GM18909 (cell line): ENCODE results near the gene IRF2.
"Not testable (repeated sequence)": the region's sequence is repeated elsewhere in the genome, so short reads cannot be mapped to it uniquely, and the experiment has no call there.

ENCODE experiments used
- ATAC-seq: cut with Tn5 transposase; IDR thresholded peaks from one replicate; pipeline ENCODE4 v1.9.1; 2021; ENCODE audit warnings: mild to moderate bottlenecking; ENCODE audit not compliant: unreplicated experiment, poor library complexity

IRF2 gene

DNA sequence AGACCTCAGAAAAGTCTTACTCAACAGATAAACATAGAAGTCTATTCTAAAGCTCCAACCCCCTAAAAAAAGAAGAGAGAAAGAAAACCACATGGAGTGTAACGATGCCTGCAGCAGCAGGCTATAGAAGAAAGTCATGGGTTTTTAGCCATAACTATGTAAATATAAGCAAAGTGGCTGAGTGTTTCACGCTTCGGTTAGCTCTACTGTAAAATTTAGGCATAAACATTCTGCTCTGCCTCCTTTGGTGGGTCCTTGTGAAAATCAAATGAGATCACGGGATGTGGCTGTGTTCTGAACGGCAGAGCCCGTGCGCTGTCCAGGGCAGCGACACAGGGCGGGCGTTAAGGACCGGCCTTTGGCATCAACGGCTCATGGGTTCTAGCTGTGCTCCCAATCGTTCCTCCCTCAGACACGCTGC is 78.4 kb downstream of the IRF2 start:
- peak; percentile 92 for ATAC-seq

DNA sequence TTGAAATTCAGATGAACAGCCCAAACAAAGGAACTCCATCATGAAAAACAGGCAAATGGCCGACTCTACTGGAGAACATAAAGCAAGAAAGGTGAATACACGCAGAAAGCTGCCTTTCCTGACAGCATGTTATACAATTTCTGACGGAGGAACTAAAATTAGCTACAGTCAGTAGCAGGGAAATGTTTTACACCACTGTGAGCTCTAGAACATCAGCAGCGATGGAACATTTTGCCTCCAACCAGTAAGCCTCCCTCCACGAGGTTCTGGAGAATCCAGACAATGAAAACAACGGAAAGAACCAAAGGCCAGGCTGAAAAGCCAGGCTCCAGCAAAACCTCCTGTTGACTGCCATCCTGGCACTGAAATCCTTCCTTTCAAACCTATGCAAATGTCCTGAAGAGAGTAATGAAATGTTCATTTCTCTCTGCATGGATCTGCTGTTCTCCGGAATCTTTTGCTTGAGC is 78.9 kb downstream of the IRF2 start:
- ATAC-seq, result peak; percentile 6

DNA sequence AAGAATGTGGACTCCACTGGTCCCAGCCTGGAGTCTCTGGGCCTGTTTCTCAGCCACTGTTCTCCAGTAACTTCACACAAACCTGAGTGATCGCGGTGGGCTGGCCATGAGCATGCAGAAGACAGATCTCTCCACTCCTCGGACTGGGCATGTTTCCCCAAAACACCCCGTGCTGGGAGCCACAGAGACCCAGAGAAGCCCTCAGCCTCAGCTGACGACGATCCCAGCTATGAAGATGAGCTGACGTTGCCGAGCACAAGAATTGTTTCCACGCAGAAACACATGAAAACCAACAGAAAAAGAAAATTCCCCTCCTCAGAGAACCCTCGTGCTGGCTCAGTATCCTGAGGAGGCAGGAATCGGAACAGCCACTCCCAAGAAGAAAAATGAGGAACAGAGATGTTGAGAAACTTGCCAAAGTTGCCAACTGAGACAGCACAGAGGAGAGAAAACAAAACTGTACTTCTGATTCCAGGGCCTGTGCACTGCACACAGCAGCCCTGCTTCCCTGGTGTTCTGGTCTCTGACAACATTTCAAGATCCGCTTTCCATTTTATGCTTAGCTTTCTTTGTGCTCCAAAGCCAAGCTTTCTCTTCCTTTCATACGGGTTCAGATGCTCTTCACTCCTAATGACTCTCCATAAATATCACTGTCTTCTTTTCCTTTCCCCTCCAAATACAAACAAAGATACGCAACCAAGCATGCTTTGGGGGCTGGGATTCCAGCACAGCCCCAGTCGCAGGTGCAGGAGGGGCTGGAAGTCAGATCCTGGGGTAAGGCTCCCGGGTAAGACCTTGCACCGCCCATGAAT is 81.4 kb downstream of the IRF2 start:
- ATAC-seq, result no peak

DNA sequence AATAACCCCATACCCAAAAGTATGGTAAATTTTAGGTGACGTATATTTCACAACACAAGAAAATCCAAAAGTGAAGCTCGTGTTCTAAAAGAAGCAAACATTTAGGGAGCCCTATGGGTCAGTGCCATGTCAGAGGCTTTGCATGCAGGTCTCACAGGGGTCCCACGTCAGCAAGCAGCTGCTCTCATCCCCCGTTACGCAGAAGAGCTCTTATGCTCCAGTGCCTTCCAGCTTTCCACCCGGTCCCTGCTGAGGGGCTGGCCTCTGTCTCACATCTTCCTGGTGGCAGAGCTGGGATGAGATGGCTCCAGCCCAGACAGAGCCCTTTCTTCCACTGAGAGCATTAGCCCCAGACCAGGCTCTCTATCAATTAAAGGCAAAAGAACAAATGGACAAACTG is 82.0 kb downstream of the IRF2 start:
- ATAC-seq, result no peak

DNA sequence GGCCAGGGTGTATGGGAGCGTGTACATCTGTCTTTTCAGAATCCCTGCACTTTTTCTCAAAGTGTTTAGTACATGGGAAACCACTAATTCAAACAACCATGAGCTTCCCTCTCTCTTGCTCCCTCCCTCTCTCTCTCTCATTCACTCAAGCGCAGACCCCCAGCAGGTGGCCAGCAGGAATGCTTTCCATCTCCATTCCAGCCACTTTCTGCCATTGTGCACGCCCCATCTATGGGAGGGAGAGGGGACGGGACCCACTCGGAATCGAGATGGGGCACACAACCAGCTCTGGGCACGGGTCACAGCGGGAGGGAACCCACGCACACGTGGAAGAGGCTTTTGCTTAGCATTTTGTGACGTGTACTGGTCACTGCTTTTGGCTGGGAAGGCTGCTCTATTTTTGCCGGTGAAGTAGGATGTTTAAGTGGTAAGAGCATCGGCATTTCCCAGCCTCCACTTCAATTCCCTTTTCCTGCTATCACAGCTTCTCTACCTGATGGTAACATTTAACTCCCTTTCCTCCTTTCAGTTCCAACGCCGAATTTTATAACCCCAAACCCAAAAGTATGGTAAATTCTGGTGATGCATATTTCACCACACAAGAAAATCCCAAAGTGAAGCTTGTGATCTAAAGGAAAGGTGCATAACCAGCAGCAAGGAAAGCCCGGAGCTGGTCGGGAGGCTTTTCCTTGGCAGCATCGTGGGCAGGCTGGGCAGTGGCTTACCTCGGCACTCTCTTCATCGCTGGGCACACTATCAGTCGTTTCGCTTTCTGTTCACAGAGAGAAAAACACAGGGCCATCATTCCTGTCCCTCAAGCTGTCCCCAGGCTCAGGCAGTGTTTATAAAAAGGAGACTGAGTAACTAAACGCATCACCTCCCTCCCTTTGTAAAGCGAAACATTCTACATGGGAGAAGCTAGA is 84.1 kb downstream of the IRF2 start:
- ATAC-seq, result no peak

DNA sequence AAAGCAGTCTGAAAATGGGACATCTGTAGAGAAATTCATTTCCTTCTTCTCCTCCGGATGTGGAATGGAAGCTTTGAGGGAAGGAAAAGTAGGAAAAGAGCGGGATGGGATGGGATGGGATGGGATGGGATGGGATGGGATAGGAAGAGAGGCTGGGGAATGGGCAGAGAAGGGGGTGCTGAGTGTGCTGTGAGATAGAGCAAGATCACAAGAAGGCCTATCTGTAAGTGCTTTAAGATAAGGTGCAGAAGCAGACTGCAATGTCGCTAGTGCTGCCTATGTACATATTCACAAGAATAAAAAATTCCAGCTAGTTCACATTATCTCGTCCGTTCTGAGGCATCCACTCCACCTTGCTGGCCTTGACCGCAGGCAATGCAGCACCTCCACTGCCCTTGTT is 86.2 kb downstream of the IRF2 start:
- no peak for ATAC-seq

DNA sequence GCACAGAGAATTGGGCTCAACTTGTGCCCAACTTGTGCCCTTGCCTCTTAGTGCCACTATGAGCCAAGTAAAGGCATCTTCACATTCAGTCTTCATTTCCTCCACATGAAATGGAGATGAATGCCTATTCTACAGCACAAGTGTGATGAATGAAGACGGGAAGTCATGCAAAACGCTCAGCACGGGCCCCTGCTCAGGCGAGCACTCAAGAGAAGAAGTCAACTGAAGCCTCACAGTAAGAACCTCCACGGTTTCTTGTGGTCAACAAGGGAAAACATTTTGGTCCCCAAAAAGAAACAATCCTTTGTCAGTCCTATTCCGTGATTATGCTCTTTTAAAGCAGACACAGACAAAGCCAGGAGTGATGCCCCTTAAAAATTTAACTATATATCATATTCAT is 87.0 kb downstream of the IRF2 start:
- ATAC-seq, result no peak

DNA sequence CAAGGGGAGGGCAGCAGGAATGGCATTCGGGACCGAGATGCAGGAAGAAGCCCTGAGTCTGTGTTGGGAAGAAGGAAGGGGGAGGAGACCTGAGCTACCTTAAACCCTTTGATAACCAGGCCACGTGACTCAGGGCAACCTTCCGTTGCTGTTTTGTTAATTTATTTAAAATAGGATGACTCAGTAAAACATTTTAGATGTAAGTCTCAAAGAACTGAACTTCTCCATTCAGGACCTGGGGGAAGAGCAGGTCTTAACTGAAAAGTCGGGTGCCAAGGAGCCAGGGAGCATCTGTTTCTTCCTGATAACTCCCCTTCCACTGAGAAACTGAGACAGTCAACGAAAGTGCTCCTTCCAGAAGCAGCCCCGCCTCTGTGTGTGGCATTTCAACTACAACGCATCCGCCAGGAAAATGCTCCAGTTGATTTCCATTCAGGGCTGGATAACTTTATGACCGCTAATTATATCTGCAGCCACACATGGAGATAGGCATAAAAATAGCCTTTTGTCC is 88.0 kb downstream of the IRF2 start:
- no peak for ATAC-seq

DNA sequence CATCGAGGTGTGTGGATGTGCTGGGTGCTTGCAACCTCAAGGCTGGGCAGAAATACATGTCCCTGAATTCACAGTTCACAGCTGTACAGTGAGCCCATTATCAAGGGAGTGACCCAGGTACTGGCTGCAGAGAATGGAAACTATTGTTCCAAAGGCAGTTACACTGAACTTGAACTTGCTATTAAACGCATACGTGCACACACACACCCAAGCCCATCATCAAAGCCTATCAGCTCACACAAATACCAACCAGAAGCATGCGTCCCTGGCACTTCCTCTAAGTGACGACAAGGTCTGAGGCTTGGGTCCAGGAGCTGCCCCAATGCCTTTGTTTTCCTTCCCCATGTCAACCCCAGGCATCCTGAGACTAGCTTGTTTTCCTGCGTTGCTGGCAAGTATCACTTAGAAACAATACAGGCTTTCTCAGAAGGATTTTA is 88.6 kb downstream of the IRF2 start:
- ATAC-seq, result no peak

DNA sequence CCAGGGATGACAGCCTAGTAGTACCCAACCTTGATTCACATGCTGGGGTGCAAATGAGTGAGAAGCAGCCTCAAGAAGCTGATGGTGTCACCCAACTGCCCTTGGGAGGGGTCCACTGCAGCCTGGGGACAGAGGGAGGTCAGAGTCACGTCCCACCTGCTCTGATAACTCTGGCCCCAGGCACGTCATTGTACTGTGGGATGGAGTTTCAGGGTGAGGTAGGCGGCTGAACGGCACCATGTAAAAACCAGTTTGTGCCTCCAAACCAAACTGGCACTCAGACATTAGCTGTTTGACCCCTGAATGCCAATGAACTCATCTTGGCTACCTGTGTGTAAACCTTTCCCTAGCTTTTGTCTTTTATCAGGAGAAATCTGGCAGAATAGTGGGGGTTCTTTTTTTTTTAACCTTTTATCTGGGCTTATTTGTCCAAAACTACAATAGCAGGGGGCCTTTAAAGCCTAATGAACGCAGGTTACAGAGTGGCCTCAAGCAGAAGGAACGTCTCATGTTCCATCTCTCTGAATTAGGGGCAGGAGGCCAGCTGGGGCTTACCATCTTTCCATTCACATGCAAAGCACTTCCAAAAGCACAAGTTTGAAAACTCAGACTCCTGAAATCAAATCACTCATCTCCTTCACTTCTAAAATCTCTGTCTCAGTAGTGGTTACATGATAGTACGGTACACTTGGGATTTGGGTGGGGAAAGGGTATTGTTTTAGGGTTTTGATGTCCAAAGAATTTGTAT is 89.4 kb downstream of the IRF2 start:
- ATAC-seq, result peak; percentile 43

DNA sequence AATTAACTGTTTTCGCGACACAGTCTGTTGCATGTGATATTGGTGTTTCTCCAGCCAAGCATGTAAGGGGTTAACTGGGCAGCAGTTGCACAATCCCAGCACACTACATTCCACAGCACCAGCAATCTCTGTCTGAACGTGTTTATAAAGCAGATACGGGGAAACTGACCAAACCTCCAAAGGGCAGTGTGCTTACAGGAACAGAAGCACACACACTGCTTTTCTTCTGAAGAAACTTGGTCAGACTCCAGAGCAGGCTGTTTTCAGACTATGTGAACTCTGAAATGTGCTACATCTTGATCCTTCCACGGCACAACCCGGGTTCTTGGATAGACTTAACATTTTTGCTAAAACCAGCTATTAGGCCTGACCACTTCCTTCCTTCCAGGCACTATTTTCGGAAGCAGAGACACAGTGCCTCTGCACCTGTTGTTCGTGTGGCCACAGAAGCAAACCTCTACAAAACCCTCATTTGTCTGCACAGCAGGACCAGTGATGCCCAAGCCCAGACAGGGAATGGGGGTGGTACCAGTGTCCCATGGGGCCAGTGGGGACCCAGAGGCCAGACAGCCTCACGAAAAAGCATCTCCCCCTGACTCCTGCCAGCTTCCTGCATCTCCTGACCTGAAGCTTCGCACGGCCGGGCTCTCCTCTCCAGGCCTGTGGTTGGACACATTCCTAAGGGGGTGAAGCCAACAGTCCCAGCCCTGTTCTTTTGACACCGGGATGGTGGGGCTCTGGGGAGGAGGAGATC is 90.1 kb downstream of the IRF2 start:
- peak; percentile 84 for ATAC-seq

DNA sequence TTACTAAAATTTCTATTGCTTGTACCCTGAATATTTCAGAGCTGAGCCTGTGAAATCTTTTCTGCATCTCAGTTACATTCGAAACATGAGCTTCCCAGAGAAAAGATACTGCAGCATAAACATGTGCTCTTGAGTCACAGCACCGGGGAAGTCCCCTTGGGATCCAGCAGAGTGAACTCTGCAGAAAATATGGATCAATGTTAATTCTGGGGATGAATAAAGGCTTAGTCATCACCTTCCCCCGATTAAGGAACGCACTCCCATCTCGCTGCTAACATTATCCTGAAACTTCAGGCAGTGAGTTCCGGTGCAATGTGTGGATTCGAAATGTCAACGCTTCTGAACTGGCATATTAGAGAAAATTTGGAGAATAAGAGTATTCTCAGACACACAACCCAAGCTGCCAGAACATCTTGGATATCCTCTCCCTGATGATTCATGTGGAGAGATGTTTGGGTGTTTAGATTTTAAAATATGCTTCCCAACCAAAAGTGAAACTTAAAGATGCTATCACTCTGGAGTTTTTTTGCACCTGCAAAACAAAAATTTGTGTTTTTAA is 90.8 kb downstream of the IRF2 start:
- no peak for ATAC-seq

DNA sequence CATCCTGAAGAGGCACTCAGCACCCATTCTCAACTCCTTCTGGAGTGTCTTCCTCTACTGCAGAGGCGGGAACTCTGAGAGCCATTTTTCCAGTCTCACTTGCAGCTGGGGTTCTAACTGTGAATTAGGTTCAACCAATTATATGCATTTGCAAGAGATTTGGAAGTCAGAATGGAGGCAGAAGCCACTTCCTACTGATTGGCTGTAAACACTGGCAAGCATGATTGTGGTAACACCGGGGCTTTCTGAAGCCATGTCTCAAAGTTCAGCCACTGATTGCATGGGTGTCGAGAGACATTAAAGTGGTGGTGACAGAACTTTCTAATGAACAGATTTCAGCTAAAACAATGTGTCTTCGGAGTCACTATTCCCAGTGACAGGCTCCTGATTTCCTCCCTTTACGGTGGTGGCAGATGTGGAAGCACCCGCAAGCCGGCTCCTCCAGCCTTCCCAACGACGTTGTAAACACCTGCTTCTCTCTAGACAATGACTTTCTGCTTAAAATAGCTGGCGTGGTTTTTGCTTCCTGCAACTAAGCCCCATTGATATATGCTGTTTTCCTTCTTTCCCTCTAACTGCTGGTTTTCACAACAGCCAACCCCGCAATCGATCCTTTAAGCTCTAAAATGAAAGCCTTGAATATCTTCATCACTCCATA is 92.0 kb downstream of the IRF2 start:
- peak; percentile 30 for ATAC-seq

DNA sequence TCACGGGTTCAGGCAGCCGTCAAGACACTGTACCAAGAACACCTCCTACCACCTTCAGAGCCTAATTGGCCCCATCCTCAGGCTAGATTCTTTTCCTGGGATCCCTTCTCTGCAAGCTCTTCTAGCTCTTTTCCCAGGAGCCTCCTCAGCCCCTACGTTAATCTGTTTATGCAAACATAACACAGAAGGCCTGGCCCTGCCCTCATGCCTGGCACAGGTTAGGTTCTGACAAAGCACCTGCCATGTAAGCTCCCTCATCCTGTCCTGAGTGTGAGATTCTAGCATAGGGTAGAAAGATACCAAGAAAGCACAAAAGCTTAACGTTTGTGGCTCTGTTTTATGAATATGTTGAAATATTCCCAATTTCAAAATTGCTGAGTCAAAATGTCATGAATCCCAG is 93.6 kb downstream of the IRF2 start:
- ATAC-seq, result no peak

DNA sequence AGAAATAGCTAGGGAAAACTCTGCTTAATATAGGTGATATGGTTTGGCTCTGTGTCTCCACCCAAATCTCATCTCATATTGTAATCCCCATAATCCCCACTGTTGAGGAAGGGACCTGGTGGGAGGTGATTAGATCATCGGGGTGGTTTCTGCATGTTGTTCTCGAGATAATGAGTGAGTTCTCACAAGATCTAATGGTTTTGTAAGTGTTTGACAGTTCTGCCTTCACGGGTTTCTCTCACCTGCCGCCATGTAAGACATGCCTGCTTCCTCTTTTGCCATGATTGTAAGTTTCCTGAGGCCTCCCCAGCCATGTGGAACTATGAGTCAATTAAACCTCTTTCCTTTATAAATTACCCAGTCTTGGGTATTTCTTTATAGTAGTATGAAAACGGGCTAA is 94.1 kb downstream of the IRF2 start:
- not testable (repeated sequence) for ATAC-seq

DNA sequence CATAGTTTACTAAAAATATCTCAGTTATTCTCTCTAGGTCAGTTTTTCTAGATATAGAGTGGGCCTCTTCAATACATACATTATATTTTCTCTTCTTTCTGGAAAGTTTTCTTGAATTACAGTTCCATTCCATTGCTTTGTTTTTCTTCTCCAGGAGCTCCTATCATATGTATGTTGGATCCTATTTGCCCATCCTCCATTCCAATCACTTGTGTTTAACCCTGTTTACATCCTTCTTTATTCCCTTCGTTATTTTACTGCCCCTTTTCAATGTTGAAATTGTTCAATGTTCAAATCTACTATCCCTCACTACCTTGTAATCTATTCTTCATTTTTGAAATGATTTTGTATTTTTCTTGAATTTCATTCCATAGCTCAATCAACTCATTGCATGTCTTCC is 97.4 kb downstream of the IRF2 start:
- ATAC-seq, result no peak

DNA sequence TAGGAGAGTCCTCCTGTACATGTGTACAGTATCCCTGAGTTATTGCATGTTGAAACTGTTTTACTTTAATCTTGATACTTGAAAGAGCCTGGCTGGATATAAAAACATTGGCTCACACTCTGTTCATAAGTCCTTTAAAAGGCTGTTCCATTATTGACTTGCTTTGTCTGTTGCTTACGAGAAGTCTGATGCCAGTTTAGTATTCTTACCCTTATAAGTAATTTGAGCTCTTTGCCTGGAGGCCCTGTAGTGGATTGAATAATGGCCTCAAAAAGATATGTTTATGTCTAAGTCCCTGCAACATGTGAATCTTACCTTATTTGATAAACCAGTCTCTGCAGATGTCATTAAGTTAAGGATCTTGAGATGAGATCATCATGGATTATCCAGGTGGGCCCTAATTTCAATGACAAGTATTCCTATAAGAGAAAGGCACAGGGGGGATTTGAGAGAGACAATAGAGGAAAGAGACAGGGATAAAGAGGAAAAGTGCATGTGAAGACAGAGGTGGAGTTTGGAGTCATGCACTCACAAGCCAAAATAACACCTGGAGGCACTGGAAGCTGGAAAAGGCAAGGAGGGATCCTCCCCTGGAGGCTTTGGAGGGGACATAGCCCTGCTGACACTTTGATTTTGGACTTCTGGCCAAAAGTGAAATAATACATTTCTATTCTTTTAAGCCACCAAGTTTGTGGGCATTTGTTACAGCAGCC is 98.1 kb downstream of the IRF2 start:
- ATAC-seq, result no peak

DNA sequence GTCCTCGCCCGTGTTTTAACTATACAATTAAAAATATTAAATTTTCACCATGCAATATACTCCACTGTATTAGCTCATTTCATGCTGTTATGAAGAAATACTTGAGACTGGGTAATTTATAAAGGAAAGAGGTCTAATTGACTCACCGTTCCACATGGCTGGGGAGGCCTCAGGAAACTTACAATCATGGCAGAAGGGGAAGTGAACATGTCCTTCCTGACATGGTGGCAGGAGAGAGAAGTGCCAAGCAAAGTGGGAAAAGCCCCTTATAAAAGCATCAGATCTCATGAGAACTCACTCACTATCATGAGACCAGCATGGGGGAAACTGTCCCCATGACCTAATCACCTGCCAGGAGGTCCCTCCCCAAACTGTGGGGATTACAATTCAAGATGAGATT is 98.7 kb downstream of the IRF2 start:
- ATAC-seq, result not testable (repeated sequence)
